ENCODE data around the gene DNAJC9.

Gene DNAJC9

DNA sequence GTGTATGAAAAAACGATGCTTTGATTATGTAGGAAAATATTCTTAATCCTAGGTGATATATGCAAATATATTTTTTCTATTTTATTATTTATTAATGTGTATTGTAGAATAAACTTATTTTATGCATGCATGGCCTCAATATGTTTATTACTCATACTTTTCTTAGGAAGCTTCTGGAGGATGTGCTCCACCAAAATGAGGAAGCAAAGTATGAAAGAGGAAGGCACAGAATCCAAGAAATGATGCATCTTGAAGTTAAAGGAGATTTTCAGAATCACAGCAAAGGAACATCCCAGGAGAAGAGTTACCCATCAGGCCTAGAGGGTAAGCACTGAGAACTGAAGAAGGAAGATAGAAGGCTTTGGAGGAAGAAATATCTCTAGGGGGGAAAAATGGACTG lies 40.4 kb upstream of the DNAJC9 start:
- TF ChIP-seq GABPA (IDR thresholded peaks at IDR 0.05; ENCODE audit: low read depth) (no peak), SPI1 (IDR thresholded peaks at IDR 0.05; ENCODE audit: borderline replicate concordance, low read depth) (peak; percentile 60; the same call in 1 of the 2 replicates)
- Histone ChIP-seq H3K27ac (replicated peaks) (no peak overlapping the region), H3K4me3 (replicated peaks; ENCODE audit: insufficient read depth, low read length) (no peak overlapping the region), H3K27me3 (ENCODE audit: insufficient read depth, poor library complexity, severe bottlenecking) (no peaks in the 10 kb centered on the region)
- no peak for DNase-seq (ENCODE audit: low read depth in 1 of 2, low spot score in 1 of 2)

DNA sequence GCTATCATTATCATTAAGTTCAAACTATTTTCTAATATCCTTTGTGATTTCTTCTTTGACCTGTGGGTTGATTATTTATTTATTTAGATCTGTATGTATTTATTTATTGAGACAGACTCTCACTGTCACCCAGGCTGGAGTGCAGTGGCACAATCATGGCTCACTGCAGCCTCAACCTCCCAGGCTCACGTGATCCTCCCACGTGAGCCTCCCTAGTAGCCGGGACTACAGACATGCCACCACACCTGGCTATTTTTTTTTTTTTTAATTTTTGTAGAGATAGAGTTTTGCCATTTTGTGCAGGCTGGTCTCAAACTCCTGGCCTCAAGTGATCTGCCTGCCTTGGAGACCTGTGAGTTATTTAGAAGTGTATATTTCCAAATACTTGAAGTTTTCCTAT lies 34.0 kb upstream of the DNAJC9 start:
- no peak for TF ChIP-seq POLR2AphosphoS5 (IDR thresholded peaks at IDR 0.05; ENCODE audit: low read depth)
- TF ChIP-seq, protein P1, sequence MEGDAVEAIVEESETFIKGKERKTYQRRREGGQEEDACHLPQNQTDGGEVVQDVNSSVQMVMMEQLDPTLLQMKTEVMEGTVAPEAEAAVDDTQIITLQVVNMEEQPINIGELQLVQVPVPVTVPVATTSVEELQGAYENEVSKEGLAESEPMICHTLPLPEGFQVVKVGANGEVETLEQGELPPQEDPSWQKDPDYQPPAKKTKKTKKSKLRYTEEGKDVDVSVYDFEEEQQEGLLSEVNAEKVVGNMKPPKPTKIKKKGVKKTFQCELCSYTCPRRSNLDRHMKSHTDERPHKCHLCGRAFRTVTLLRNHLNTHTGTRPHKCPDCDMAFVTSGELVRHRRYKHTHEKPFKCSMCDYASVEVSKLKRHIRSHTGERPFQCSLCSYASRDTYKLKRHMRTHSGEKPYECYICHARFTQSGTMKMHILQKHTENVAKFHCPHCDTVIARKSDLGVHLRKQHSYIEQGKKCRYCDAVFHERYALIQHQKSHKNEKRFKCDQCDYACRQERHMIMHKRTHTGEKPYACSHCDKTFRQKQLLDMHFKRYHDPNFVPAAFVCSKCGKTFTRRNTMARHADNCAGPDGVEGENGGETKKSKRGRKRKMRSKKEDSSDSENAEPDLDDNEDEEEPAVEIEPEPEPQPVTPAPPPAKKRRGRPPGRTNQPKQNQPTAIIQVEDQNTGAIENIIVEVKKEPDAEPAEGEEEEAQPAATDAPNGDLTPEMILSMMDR (IDR thresholded peaks at IDR 0.05; ENCODE audit: insufficient read depth, low read length), result no peak
- no peak for TF ChIP-seq GABPA (IDR thresholded peaks at IDR 0.05; ENCODE audit: low read depth)
- TF ChIP-seq, protein P2, sequence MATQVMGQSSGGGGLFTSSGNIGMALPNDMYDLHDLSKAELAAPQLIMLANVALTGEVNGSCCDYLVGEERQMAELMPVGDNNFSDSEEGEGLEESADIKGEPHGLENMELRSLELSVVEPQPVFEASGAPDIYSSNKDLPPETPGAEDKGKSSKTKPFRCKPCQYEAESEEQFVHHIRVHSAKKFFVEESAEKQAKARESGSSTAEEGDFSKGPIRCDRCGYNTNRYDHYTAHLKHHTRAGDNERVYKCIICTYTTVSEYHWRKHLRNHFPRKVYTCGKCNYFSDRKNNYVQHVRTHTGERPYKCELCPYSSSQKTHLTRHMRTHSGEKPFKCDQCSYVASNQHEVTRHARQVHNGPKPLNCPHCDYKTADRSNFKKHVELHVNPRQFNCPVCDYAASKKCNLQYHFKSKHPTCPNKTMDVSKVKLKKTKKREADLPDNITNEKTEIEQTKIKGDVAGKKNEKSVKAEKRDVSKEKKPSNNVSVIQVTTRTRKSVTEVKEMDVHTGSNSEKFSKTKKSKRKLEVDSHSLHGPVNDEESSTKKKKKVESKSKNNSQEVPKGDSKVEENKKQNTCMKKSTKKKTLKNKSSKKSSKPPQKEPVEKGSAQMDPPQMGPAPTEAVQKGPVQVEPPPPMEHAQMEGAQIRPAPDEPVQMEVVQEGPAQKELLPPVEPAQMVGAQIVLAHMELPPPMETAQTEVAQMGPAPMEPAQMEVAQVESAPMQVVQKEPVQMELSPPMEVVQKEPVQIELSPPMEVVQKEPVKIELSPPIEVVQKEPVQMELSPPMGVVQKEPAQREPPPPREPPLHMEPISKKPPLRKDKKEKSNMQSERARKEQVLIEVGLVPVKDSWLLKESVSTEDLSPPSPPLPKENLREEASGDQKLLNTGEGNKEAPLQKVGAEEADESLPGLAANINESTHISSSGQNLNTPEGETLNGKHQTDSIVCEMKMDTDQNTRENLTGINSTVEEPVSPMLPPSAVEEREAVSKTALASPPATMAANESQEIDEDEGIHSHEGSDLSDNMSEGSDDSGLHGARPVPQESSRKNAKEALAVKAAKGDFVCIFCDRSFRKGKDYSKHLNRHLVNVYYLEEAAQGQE (IDR thresholded peaks at IDR 0.05; ENCODE audit: insufficient replicate concordance, low read depth), result no peak
- TF ChIP-seq SPI1 (IDR thresholded peaks at IDR 0.05; ENCODE audit: borderline replicate concordance, low read depth), result no peak
- DNase-seq (ENCODE audit: low read depth in 1 of 2, low spot score in 1 of 2), result no peak
- Histone ChIP-seq H3K27me3 (ENCODE audit: insufficient read depth, poor library complexity, severe bottlenecking) (no peaks in the 10 kb centered on the region), H3K27ac (replicated peaks) (no peak overlapping the region), H3K4me3 (replicated peaks; ENCODE audit: insufficient read depth, low read length) (no peak overlapping the region)

DNA sequence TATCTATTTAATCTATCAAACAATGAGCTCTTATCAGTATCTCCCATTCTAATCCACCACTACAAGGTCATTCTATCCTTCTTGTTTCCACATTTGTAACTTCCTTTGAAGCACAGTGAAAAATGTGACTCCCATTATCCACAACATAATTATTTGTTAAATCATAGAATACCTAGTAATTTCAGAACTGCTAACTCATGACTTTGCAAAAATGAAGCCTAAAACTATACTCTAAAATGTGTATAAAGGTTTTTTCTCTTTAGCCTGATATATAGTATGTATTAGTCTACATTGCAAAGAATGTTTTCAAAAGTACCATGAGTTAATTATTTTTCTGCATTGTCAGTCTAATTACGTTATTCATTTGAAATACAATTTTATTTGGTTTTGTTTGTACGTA lies 17.4 kb upstream of the DNAJC9 start:
- H3K27me3 ChIP-seq (ENCODE audit: insufficient read depth, poor library complexity, severe bottlenecking), result no peaks in the 10 kb centered on the region
- no peak for DNase-seq (ENCODE audit: low read depth in 1 of 2, low spot score in 1 of 2)
- H3K27ac ChIP-seq (replicated peaks), result no peak overlapping the region
- no peak overlapping the region for H3K4me3 ChIP-seq (replicated peaks; ENCODE audit: insufficient read depth, low read length)
- no peak for TF ChIP-seq SPI1 (IDR thresholded peaks at IDR 0.05; ENCODE audit: borderline replicate concordance, low read depth)
- TF ChIP-seq POLR2AphosphoS5 (IDR thresholded peaks at IDR 0.05; ENCODE audit: low read depth), result no peak
- TF ChIP-seq, protein P1 (IDR thresholded peaks at IDR 0.05; ENCODE audit: insufficient read depth, low read length), result no peak
- TF ChIP-seq, protein P2 (IDR thresholded peaks at IDR 0.05; ENCODE audit: insufficient replicate concordance, low read depth), result no peak
- TF ChIP-seq GABPA (IDR thresholded peaks at IDR 0.05; ENCODE audit: low read depth), result no peak

DNA sequence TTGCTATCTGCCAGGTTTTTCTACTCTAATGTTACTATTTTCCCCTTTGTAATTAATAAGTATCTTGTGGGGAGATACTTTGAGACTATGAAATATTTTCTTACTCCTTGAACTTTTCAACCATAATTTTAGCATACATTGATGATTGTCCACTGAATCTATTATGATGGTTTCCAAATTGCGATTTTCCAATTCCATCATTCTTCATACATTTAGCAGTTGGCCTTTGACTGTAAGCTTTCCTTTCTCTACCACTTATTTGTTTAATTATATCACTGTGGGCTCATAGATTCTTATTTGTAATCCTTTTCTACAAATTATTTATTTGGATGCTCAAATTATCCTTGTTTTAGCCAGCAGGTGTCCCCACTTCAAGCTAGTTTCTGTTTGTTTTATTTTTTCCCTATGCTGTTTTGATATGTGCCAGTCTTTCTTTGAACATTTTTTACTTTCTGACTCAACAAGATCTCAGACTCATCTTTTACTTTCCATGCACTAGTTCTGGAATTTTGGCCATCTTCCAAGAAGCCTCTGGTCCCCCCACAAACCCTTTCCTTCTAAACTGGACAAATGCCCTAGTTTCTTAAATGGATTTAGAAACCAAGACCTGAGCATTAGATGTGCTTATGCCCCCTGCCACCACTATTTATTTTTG lies 16.8 kb upstream of the DNAJC9 start:
- DNase-seq (ENCODE audit: low read depth in 1 of 2, low spot score in 1 of 2), result no peak
- Histone ChIP-seq H3K27me3 (ENCODE audit: insufficient read depth, poor library complexity, severe bottlenecking) (no peaks in the 10 kb centered on the region), H3K27ac (replicated peaks) (no peak overlapping the region), H3K4me3 (replicated peaks; ENCODE audit: insufficient read depth, low read length) (no peak overlapping the region)
- TF ChIP-seq SPI1 (IDR thresholded peaks at IDR 0.05; ENCODE audit: borderline replicate concordance, low read depth) (no peak), POLR2AphosphoS5 (IDR thresholded peaks at IDR 0.05; ENCODE audit: low read depth) (no peak), GABPA (IDR thresholded peaks at IDR 0.05; ENCODE audit: low read depth) (no peak)
- TF ChIP-seq, protein P2 (IDR thresholded peaks at IDR 0.05; ENCODE audit: insufficient replicate concordance, low read depth), result no peak
- TF ChIP-seq, protein P1 (IDR thresholded peaks at IDR 0.05; ENCODE audit: insufficient read depth, low read length), result peak; percentile 41

Measured in HL-60 (cell line).